SK-N-SH (cell line): ENCODE data around the gene TTC23.

ENCODE experiments used
- EP300 ChIP-seq, 2 experiments: IDR thresholded peaks; 2 replicates each; pipeline versions ENCODE4 v1.4.0 to v1.6.1; 2012; ENCODE audit warnings: borderline replicate concordance in 1 of 2, low read depth in 1 of 2, low read length in 1 of 2
- FOSL2 ChIP-seq: IDR thresholded peaks from 2 replicates; pipeline ENCODE4 v1.4.0; 2012; ENCODE audit warnings: low read depth, mild to moderate bottlenecking, moderate library complexity, borderline replicate concordance
- FOXM1 ChIP-seq: IDR thresholded peaks from 2 replicates; pipeline ENCODE4 v1.4.0; 2012; ENCODE audit warnings: low read depth, mild to moderate bottlenecking
- PBX3 ChIP-seq: IDR thresholded peaks from 2 replicates; pipeline ENCODE4; 2012
- RAD21 ChIP-seq: IDR thresholded peaks from 2 replicates; pipeline ENCODE4 v1.6.1; 2012; ENCODE audit warnings: mild to moderate bottlenecking, low read length
- REST ChIP-seq: IDR thresholded peaks from 2 replicates; pipeline ENCODE4 v1.6.1; 2012; ENCODE audit warnings: mild to moderate bottlenecking, low read depth, low read length, moderate library complexity
- USF2 ChIP-seq: fragments of 150-350 bp; IDR thresholded peaks from 2 replicates; pipeline ENCODE4 v1.6.1; 2017; ENCODE audit warnings: antibody characterized with exemption, low read length, low read depth, borderline replicate concordance
- ZBTB33 ChIP-seq: IDR thresholded peaks from 2 replicates; pipeline ENCODE4 v1.4.0; 2012; ENCODE audit warnings: low read depth, borderline replicate concordance
- TF ChIP-seq, protein P1 (sequence below): fragments of 200-600 bp; sonication (generic); IDR thresholded peaks from 2 replicates; pipeline ENCODE4 v1.6.1; 2017; ENCODE audit warnings: antibody characterized with exemption, mild to moderate bottlenecking, moderate library complexity

DNA sequence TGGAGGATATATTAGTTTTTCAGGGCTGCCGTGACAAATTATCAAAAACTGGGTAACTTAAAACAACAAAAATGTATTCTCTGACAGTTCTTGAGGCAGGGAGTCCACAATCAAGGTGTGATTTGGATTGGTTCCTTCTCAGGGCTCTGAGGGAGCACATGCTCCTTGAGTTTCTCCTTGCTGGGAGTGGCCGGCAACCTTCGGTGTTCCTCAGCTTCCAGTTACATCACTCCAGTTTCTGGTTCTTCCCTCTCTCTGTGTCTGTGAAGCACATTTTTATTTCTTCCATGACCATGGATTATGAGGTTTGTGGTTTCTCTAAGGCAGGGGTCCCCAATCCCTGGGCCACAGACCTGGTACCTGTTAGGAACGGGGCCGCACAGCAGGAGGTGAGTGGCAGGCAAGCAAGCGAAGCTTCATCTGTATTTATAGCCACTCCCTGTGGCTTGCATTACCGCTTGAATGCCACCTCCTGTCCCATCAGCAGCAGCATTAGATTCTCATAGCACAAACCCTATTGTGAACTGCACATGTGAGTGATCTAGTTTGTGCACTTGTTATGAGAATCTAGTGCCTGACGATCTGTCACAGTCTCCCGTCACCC, 26.2 kb upstream of the TTC23 start:
- TF ChIP-seq PBX3 (no peak), REST (no peak), RAD21 (no peak), FOXM1 (no peak), ZBTB33 (no peak), USF2 (no peak), FOSL2 (no peak), EP300 (IDR thresholded peaks at IDR 0.05; ENCODE audit: borderline replicate concordance in 1 of 2, low read depth in 1 of 2, low read length in 1 of 2) (no peak)
- TF ChIP-seq, protein P1, sequence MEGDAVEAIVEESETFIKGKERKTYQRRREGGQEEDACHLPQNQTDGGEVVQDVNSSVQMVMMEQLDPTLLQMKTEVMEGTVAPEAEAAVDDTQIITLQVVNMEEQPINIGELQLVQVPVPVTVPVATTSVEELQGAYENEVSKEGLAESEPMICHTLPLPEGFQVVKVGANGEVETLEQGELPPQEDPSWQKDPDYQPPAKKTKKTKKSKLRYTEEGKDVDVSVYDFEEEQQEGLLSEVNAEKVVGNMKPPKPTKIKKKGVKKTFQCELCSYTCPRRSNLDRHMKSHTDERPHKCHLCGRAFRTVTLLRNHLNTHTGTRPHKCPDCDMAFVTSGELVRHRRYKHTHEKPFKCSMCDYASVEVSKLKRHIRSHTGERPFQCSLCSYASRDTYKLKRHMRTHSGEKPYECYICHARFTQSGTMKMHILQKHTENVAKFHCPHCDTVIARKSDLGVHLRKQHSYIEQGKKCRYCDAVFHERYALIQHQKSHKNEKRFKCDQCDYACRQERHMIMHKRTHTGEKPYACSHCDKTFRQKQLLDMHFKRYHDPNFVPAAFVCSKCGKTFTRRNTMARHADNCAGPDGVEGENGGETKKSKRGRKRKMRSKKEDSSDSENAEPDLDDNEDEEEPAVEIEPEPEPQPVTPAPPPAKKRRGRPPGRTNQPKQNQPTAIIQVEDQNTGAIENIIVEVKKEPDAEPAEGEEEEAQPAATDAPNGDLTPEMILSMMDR, result no peak
